ENCODE results near the gene LASP1. TPM values are rescaled to one million over a fixed set of nuclear protein-coding genes. Genes with fewer than 3 reads are reported as not detected.

LASP1 gene
- total and polyA plus RNA-seq, 2 of the 4 experiments (the other 2 are of a cell fraction) = 79.8 to 262 TPM

DNA sequence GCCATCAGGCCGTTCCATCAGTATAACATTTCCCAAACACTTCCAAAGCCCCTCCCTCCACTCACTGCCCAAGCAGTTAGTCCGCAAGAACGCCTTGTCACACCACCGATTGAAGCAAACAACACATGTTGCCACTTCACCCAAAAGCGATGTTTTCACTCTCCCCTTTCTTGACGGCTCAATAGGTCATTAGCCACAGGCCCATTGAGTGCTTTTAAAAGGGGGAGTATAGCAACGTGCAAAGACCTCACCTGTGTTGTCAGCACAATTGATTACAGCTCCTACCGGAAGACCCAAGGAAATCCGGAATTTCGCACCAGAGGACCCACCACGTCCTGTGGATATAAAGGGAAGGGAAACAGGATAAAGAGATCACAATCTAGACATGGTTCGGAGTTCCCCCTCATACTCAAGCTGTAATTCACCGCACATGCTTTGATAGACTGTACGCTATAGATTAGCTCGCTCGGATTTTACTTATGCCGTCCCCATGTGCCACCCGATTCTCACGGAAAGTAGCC lies 17.0 kb upstream of the LASP1 start:
- POLR2A ChIA-PET (ENCODE audit: unreplicated experiment) = interaction anchor here (0.8 to 1.7 kb wide), 2 partner anchors 10 kb away, joined by 3 to 4 read pairs; no protein-coding TSS in a partner anchor
- no TSS peak for BruUV-seq (replicated peaks)
- intact Hi-C loops (cut with micrococcal nuclease) (no loop called here), in situ Hi-C loops (cut with MboI; ENCODE audit: low sequenced_read_pairs) (no loop called here), dilution Hi-C loops (cut with HindIII; ENCODE audit: low sequenced_read_pairs, unreplicated experiment) (no loop called here)
- peak overlapping the region; percentile 27; the same call in 1 of the 2 replicates for H4K5ac ChIP-seq (ENCODE audit: low read depth, low read length)
- no peak overlapping the region for H2AFZ ChIP-seq (replicated peaks; ENCODE audit: low read length, poor library complexity)
- ATAC-seq (ENCODE audit: low read depth) (peak; percentile 12), DNase-seq (no peak)
- H3K9me1 ChIP-seq (ENCODE audit: insufficient read depth, low read length) = 0 out of 2 replicates have a peak, but pooled peaks cover 7% of the 10 kb centered on the region
- CTCF ChIA-PET = no interaction called here
- peak overlapping the region; percentile 95 for H2AK9ac ChIP-seq (replicated peaks; ENCODE audit: low read depth, low read length, poor library complexity)
- peak overlapping the region; percentile 76 for H3K4me3 ChIP-seq (ENCODE audit: insufficient read depth, low read depth, low read length)
- H3K14ac ChIP-seq (replicated peaks; ENCODE audit: low read depth, low read length) = peak overlapping the region; percentile 95
- 3% methylated on average over 10 of the region's 19 CpGs; no CpG with 5 or more reads in 1 of the 2 experiments for WGBS, 2 experiments (ENCODE audit: extremely low coverage in 2 of 2, insufficient read length in 1 of 2)
- no peaks in the 10 kb centered on the region for H3K9me3 ChIP-seq (ENCODE audit: control insufficient read depth, insufficient read depth, low read length)
- H3K4ac ChIP-seq (ENCODE audit: low read depth, low read length) = peak overlapping the region; percentile 89
- H4K91ac ChIP-seq (ENCODE audit: insufficient read depth, low read depth, low read length) = peak overlapping the region; percentile 54
- TF ChIP-seq MAZ (IDR thresholded peaks at IDR 0.05; ENCODE audit: borderline replicate concordance, low read depth, low read length) (no peak), RAD21 (IDR thresholded peaks at IDR 0.05; ENCODE audit: low read length) (no peak), MXI1 (IDR thresholded peaks at IDR 0.05; ENCODE audit: borderline replicate concordance, low read depth, low read length) (no peak; the same call in 1 of the 2 replicates), POLR2A (IDR thresholded peaks at IDR 0.05; ENCODE audit: low read depth, low read length) (no peak), CTCF (conservative IDR thresholded peaks at IDR 0.05; ENCODE audit: low read depth, low read length) (no peak), RCOR1 (IDR thresholded peaks at IDR 0.05; ENCODE audit: insufficient replicate concordance, low read length) (no peak), BHLHE40 (IDR thresholded peaks at IDR 0.05; ENCODE audit: low read depth, low read length) (no peak), CHD1 (IDR thresholded peaks at IDR 0.05; ENCODE audit: low read depth, low read length) (no peak), FOS (IDR thresholded peaks at IDR 0.05; ENCODE audit: low read depth, low read length) (no peak)
- peaks cover 38% of the 10 kb centered on the region for H3K36me3 ChIP-seq (ENCODE audit: control insufficient read depth, insufficient read depth, low read length)
- no peak overlapping the region for H2BK20ac ChIP-seq (ENCODE audit: low read depth, low read length)
- peak overlapping the region; percentile 86 for H3K27ac ChIP-seq (ENCODE audit: insufficient read depth, low read length)
- peaks cover 16 to 53% of the 10 kb centered on the region in 2 experiments for H3K79me1 ChIP-seq (ENCODE audit: low read depth in 1 of 2, low read length in 2 of 2)
- no peak overlapping the region for H2BK15ac ChIP-seq (ENCODE audit: low read depth, low read length)
- peak overlapping the region; percentile 96 for H3K23ac ChIP-seq (ENCODE audit: low read depth, low read length)
- H4K20me1 ChIP-seq (ENCODE audit: insufficient read depth, low read length) = peaks cover 51% of the 10 kb centered on the region
- H3K18ac ChIP-seq (ENCODE audit: low read depth, low read length) = peak overlapping the region; percentile 10
- H2BK5ac ChIP-seq (ENCODE audit: low read depth, low read length, poor library complexity, severe bottlenecking) = peak overlapping the region; percentile 92
- peaks cover 3% of the 10 kb centered on the region; the same call in 1 of the 2 replicates for H3K4me1 ChIP-seq (ENCODE audit: control insufficient read depth, insufficient read depth, low read length)
- H3K4me2 ChIP-seq (ENCODE audit: low read depth, low read length) = peak overlapping the region; percentile 97
- H3K56ac ChIP-seq (ENCODE audit: extremely low read depth, insufficient read depth, low read length) = peak overlapping the region; percentile 89
- H2BK120ac ChIP-seq (ENCODE audit: low read depth, low read length) = peak overlapping the region; percentile 7
- peak overlapping the region; percentile 90 for H2AK5ac ChIP-seq (ENCODE audit: low read depth, low read length)
- H3K27me3 ChIP-seq (ENCODE audit: control insufficient read depth, insufficient read depth, low read length) = no peaks in the 10 kb centered on the region
- peak overlapping the region; percentile 30 to 82 for H4K8ac ChIP-seq (ENCODE audit: low read depth in 2 of 2, low read length in 2 of 2)
- peak overlapping the region; percentile 95 for H3K9ac ChIP-seq (ENCODE audit: low read depth, low read length)

All from IMR-90 (cell line).